ENCODE data around the gene ANKRD55.

The ANKRD55 gene

DNA sequence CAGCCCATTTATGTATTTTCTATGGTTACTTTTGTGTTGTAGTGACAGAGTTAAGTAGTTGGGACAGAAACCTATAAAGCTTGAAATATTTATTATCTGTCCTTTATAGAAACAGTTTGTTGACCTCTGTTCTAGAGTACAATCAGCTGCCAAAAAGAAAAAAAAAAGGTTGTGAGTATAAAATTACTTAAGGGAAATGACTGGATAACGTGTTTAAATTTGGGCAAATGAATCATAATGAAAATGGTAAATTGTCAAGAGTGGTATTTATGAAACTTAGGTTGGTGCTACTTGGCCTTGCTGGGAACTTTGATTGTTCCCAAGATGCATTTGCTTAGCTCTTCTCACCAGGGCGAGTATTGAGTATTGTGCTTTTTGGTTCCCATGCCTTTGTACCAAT is 168.1 kb downstream of the ANKRD55 start:
- H3K4me3 ChIP-seq (ENCODE audit: low read length): no peak overlapping the region
- TF ChIP-seq, protein P1, sequence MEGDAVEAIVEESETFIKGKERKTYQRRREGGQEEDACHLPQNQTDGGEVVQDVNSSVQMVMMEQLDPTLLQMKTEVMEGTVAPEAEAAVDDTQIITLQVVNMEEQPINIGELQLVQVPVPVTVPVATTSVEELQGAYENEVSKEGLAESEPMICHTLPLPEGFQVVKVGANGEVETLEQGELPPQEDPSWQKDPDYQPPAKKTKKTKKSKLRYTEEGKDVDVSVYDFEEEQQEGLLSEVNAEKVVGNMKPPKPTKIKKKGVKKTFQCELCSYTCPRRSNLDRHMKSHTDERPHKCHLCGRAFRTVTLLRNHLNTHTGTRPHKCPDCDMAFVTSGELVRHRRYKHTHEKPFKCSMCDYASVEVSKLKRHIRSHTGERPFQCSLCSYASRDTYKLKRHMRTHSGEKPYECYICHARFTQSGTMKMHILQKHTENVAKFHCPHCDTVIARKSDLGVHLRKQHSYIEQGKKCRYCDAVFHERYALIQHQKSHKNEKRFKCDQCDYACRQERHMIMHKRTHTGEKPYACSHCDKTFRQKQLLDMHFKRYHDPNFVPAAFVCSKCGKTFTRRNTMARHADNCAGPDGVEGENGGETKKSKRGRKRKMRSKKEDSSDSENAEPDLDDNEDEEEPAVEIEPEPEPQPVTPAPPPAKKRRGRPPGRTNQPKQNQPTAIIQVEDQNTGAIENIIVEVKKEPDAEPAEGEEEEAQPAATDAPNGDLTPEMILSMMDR (conservative IDR thresholded peaks at IDR 0.05; ENCODE audit: low read length): no peak
- DNase-seq (ENCODE audit: low read depth): no peak

DNA sequence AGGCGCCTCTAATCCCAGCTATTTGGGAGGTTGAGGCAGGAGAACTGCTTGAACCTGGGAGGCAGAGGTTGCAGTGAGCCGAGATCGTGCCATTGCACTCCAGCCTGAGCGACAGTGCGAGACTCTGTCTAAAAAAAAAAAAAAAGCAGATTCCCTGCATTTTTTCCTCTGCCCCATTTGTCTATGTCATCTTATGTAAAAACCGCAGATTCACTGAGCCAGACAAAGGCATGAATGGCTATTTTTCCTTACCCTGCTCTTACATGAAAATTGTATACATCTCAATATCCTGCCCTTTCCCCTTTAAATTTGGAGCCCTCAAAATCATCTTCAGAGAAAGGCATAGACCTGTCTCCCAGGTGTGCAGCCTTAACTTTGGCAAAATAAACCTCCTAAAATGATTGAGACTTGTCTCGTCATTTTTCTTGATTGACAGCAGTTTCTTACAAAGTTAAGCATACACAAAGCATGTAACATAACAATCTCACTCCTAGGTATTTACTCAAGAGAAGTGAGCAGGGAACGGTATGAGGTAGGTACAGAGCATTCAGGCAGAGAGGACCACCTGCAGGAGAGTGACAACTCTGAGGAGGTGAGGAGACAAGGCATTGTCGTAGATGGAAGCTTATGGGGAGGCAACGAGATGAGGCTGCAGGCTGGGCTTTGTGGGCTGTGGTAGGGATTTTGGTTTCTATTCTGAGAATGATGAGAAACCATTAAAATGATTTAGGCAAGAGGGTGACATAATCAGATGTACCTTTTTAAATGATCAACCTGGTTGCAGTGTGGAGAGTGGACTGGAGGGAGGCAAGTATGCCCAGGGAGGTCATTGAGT is 172.6 kb downstream of the ANKRD55 start:
- no peak overlapping the region for H3K4me3 ChIP-seq (ENCODE audit: low read length)
- TF ChIP-seq, protein P1 (conservative IDR thresholded peaks at IDR 0.05; ENCODE audit: low read length): no peak
- no peak for DNase-seq (ENCODE audit: low read depth)

DNA sequence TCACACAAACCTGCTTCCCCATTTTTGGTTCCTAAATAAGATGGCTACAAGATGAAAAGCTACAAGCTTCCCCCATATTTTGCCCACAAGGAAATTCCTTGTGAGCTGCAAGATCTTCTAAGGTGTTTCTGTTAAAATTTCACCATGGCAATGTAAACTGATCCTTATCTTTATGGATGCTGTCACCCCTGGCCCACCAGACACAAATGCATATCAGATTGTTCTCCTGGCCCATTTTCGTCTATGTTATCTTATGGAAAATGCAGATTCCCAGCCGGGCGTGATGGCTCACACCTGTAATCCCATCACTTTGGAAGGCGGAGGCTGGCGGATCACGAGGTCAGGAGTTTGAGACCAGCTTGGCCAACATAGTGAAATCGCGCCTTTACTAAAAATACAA is 173.3 kb downstream of the ANKRD55 start:
- no peak overlapping the region for H3K4me3 ChIP-seq (ENCODE audit: low read length)
- no peak for DNase-seq (ENCODE audit: low read depth)
- TF ChIP-seq, protein P1 (conservative IDR thresholded peaks at IDR 0.05; ENCODE audit: low read length): no peak

DNA sequence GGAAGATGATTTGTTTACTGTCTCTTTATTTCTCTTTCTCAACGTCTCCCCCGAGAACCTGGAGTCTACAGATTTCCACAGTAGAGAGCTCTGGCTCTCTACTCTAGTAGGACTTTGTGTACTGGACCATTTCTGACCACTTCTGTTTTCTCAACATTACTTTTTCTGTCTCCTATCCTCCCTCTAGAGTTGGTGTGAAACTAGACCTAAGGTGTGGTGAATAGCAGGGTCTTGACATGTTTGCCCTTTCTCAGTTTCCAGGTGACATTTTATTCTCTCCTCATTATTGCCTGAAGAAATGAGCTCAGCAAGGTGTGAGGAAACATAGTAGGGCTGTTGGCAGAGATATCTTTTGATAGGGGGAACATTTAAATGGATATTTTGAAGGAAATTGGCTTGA is 176.3 kb downstream of the ANKRD55 start:
- TF ChIP-seq, protein P1 (conservative IDR thresholded peaks at IDR 0.05; ENCODE audit: low read length): no peak
- H3K4me3 ChIP-seq (ENCODE audit: low read length): no peak overlapping the region
- no peak for DNase-seq (ENCODE audit: low read depth)

DNA sequence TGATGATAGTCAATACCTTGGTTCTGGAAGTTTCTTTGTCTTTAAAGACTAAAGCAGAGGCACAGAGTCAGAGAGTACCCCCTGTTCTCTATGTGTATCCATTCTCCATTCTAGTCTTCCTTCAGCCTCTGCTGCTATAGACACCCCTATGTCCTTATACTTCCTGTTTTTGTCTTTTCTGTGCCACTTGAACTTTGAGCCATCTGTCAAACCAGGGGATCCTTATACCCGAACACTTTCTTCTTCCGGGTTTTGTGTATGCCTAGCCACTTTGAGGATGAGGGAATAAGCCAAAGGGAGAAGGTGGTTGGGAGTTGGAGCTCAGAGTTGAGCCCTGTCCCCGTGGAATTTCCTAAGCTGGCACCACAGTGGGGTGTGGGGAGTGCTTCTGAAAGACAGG is 177.3 kb downstream of the ANKRD55 start:
- no peak overlapping the region for H3K4me3 ChIP-seq (ENCODE audit: low read length)
- TF ChIP-seq, protein P1 (conservative IDR thresholded peaks at IDR 0.05; ENCODE audit: low read length): no peak
- DNase-seq (ENCODE audit: low read depth): no peak

DNA sequence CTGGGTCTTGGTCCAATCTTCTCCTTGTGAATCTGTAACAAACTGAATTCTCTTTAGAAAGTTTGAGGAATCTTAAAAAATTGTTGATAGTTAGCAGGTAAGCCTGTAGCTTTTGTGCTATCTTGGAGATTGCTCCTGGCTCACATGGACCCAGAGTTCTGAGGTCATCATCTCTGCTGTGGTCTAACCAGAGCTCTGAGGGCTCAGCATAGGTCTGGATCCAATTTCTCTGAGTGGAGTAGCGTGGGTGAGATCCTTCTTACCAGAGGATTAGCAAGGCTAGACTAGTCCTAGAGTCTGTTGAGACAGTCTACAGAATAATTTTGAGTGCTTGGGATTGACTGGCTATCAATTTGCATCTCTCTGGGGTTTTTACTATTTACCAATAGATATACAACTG is 177.8 kb downstream of the ANKRD55 start:
- H3K4me3 ChIP-seq (ENCODE audit: low read length): no peak overlapping the region
- TF ChIP-seq, protein P1 (conservative IDR thresholded peaks at IDR 0.05; ENCODE audit: low read length): no peak
- peak; percentile 37 for DNase-seq (ENCODE audit: low read depth)

DNA sequence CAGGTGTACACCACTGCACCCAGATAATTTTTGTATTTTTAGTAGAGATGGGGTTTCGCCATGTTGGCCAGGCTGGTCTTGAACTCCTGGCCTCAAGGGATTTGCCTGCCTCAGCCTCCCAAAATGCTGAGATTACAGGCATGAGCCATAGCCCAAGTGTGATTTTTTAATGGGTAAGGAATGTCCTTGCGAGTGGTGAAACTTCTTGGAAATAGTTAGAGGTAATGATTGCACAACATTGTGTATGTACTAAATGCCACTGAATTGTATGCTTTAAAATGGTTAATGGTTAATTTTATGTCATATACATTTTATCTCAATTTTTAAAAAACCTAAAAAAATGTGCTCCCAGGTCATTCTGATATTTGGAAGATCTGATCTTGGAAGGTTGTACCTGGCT is 178.5 kb downstream of the ANKRD55 start:
- TF ChIP-seq, protein P1 (conservative IDR thresholded peaks at IDR 0.05; ENCODE audit: low read length): no peak
- DNase-seq (ENCODE audit: low read depth): peak; percentile 66
- H3K4me3 ChIP-seq (ENCODE audit: low read length): no peak overlapping the region
